MCF 10A (cell line): ENCODE results near the gene GRWD1. TPM values are rescaled to one million over a fixed set of nuclear protein-coding genes. Genes with fewer than 3 reads are reported as not detected.
A peak's percentile ranks its signal among the peaks of the same experiment; 100 is the strongest.

Experiments
- BruUV-seq: library from RNA; stranded (reverse); fragments of 400-500 nt; replicated peaks from 2 replicates; lab custom pipeline; 2021; lab: Mats Ljungman, UMichigan
- CTCF ChIA-PET: fragments of 300-600 bp; sonication (Branson Sonifier 250); formaldehyde crosslinking; extraction: SDS; loops from one replicate; lab custom pipeline; 2021; ENCODE audit warnings: antibody characterized with exemption, inconsistent platforms; lab: Yijun Ruan, JAX
- POLR2A ChIA-PET: fragments of 300-600, 350-650 bp; sonication (Branson Sonifier 250); formaldehyde crosslinking; extraction: SDS; loops from one replicate; lab custom pipeline; 2020; ENCODE audit warnings: antibody characterized with exemption, inconsistent platforms; lab: Yijun Ruan, JAX
- DNase-seq: peaks from one replicate; pipeline ENCODE4 v3.0.0-alpha.2; 2018; ENCODE audit not compliant: unreplicated experiment
- H3K27ac Mint-ChIP-seq: one replicate; pipeline ENCODE4 v1.8.0; 2022; ENCODE audit warnings: mild to moderate bottlenecking, low read depth, mixed read lengths; ENCODE audit not compliant: unreplicated experiment
- H3K27me3 Mint-ChIP-seq: one replicate; pipeline ENCODE4 v1.8.0; 2022; ENCODE audit warnings: mixed read lengths; ENCODE audit not compliant: insufficient read depth, unreplicated experiment
- H3K36me3 Mint-ChIP-seq: one replicate; pipeline ENCODE4 v1.8.0; 2022; ENCODE audit warnings: mild to moderate bottlenecking, moderate library complexity, mixed read lengths; ENCODE audit not compliant: insufficient read depth, unreplicated experiment
- H3K4me1 Mint-ChIP-seq: one replicate; pipeline ENCODE4 v1.8.0; 2022; ENCODE audit warnings: mixed read lengths; ENCODE audit not compliant: insufficient read depth, unreplicated experiment
- H3K4me3 Mint-ChIP-seq: one replicate; pipeline ENCODE4 v1.8.0; 2022; ENCODE audit warnings: mild to moderate bottlenecking, moderate library complexity, mixed read lengths; ENCODE audit not compliant: unreplicated experiment
- H3K9me3 Mint-ChIP-seq: one replicate; pipeline ENCODE4 v1.8.0; 2022; ENCODE audit warnings: mixed read lengths; ENCODE audit not compliant: unreplicated experiment
- CTCF ChIP-seq: fragments of 200-600 bp; IDR thresholded peaks from one replicate; pipeline ENCODE4 v1.8.0; 2022; ENCODE audit warnings: antibody characterized with exemption, mild to moderate bottlenecking; ENCODE audit not compliant: unreplicated experiment
- intact Hi-C: fragments of 100-400 bp; cut with micrococcal nuclease; formaldehyde crosslinking; loops from 2 replicates; pipeline ENCODE4 v1.14.1; 2022
- total RNA-seq: library from RNA; stranded (reverse); gene quantifications from 2 replicates; pipeline ENCODE4 v1.2.3, GENCODE V29; 2022

GRWD1 gene
- total RNA-seq, 1 experiment from 2014 or later, result 55.8 TPM

GRCh38 chr19:48499316-48500090, 53.7 kb downstream of the GRWD1 start:
- Mint-ChIP-seq H3K36me3 (peaks cover 10% of the 10 kb centered on the region), H3K9me3 (no peaks in the 10 kb centered on the region), H3K27ac (no peak overlapping the region), H3K4me1 (peaks cover 15% of the 10 kb centered on the region), H3K4me3 (no peak overlapping the region), H3K27me3 (peaks cover 16% of the 10 kb centered on the region)
- TF ChIP-seq CTCF, result no peak
- CTCF ChIA-PET, result interaction anchor here (1.0 to 1.8 kb wide), 2 partner anchors 8 to 10 kb away, joined by 4 to 10 read pairs; no protein-coding TSS in a partner anchor
- intact Hi-C loops, result no loop called here
- no TSS peak for BruUV-seq
- POLR2A ChIA-PET, result interaction anchor here (0.7 kb wide), 1 partner anchor 1189 kb away, joined by 3 read pairs; no protein-coding TSS in a partner anchor
- no peak for DNase-seq

GRCh38 chr19:48500830-48501493, 55.2 kb downstream of the GRWD1 start:
- POLR2A ChIA-PET, result no interaction called here
- TF ChIP-seq CTCF, result no peak
- Mint-ChIP-seq H3K9me3 (no peaks in the 10 kb centered on the region), H3K36me3 (peaks cover 5% of the 10 kb centered on the region), H3K27ac (peak overlapping the region; percentile 70), H3K4me3 (peak overlapping the region; percentile 74), H3K27me3 (peaks cover 16% of the 10 kb centered on the region), H3K4me1 (peaks cover 15% of the 10 kb centered on the region)
- DNase-seq, result no peak
- CTCF ChIA-PET, result interaction anchor here (0.5 to 1.8 kb wide), 2 partner anchors 11 to 87 kb away, joined by 4 to 10 read pairs; no protein-coding TSS in a partner anchor
- intact Hi-C loops, result no loop called here
- no TSS peak for BruUV-seq

- H3K27ac Mint-ChIP-seq, result peak overlapping the region; percentile 70
- ChIA-PET POLR2A (interaction anchor here (1.2 kb wide), 1 partner anchor 8 kb away, joined by 3 read pairs; no protein-coding TSS in a partner anchor), CTCF (interaction anchor here (0.5 to 1.8 kb wide), 4 partner anchors 12 to 86 kb away, joined by 4 to 10 read pairs (median 4); no protein-coding TSS in a partner anchor)
- peak overlapping the region; percentile 74 for H3K4me3 Mint-ChIP-seq
- peaks cover 5% of the 10 kb centered on the region for H3K36me3 Mint-ChIP-seq
- H3K27me3 Mint-ChIP-seq, result peaks cover 16% of the 10 kb centered on the region
- H3K4me1 Mint-ChIP-seq, result peaks cover 15% of the 10 kb centered on the region
- intact Hi-C loops, result no loop called here
- H3K9me3 Mint-ChIP-seq, result no peaks in the 10 kb centered on the region
- no TSS peak for BruUV-seq
- DNase-seq, result peak; percentile 97
- TF ChIP-seq CTCF, result no peak
Measured at GRCh38 chr19:48501494-48502349, 55.9 kb downstream of the GRWD1 start.
